ENCODE results near the gene ME3.

The ME3 gene

DNA sequence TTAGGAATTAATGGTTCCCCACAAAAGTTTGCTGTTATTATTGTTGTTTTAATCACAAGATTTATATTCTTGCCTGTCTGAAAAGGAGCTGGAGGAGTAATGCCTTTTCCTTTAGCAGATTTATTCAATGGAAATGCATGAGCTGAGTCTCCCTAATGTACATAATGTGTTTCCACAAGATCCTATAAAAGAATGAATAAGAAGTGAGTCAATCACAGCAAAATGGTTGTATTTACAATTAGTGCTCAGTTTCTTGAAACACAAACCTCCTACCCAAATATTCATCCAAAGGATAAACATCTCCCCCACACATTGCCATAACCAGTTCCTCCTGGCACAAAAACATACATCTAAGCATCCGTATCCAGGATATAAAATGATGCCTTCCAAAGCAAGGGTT is 33.3 kb downstream of the ME3 start:
- no peak overlapping the region for H3K27ac Mint-ChIP-seq
- no peak overlapping the region for H3K4me3 Mint-ChIP-seq
- H3K27me3 Mint-ChIP-seq (ENCODE audit: low read depth, poor library complexity): no peaks in the 10 kb centered on the region
- peaks cover 22% of the 10 kb centered on the region for H3K4me1 Mint-ChIP-seq
- DNase-seq: no peak
- H3K36me3 Mint-ChIP-seq (ENCODE audit: low read depth): no peaks in the 10 kb centered on the region
- TF ChIP-seq, protein P1, sequence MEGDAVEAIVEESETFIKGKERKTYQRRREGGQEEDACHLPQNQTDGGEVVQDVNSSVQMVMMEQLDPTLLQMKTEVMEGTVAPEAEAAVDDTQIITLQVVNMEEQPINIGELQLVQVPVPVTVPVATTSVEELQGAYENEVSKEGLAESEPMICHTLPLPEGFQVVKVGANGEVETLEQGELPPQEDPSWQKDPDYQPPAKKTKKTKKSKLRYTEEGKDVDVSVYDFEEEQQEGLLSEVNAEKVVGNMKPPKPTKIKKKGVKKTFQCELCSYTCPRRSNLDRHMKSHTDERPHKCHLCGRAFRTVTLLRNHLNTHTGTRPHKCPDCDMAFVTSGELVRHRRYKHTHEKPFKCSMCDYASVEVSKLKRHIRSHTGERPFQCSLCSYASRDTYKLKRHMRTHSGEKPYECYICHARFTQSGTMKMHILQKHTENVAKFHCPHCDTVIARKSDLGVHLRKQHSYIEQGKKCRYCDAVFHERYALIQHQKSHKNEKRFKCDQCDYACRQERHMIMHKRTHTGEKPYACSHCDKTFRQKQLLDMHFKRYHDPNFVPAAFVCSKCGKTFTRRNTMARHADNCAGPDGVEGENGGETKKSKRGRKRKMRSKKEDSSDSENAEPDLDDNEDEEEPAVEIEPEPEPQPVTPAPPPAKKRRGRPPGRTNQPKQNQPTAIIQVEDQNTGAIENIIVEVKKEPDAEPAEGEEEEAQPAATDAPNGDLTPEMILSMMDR (IDR thresholded peaks at IDR 0.05): no peak
- H3K9me3 Mint-ChIP-seq: peaks cover 2% of the 10 kb centered on the region

- H3K4me1 Mint-ChIP-seq: peaks cover 22% of the 10 kb centered on the region
- TF ChIP-seq, protein P1 (IDR thresholded peaks at IDR 0.05): no peak
- no peak overlapping the region for H3K4me3 Mint-ChIP-seq
- no peak overlapping the region for H3K27ac Mint-ChIP-seq
- H3K9me3 Mint-ChIP-seq: no peaks in the 10 kb centered on the region
- H3K36me3 Mint-ChIP-seq (ENCODE audit: low read depth): no peaks in the 10 kb centered on the region
- DNase-seq: no peak
- no peaks in the 10 kb centered on the region for H3K27me3 Mint-ChIP-seq (ENCODE audit: low read depth, poor library complexity)
Measured at GRCh38 chr11:86638673-86639072, 33.7 kb downstream of the ME3 start.

DNA sequence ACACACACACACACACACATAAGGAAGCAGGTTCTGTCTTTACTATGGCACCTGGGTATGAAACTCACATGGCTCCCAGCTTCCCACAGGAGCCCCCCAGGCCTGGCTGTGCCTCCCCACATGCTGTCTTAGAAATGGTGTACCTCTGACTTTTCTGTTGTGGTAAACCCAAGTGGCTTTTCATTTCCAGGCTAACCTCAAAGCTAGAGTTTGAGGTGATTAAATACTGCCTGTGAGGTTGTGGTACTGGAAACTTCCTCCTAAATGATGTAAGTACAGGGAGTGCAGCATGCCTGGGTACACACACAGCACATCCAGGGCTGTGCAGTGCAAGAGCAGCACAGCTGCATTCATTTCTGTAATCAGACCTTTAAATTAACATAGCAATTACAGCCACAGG is 34.4 kb downstream of the ME3 start:
- H3K9me3 Mint-ChIP-seq: no peaks in the 10 kb centered on the region
- TF ChIP-seq, protein P1 (IDR thresholded peaks at IDR 0.05): no peak
- peaks cover 22% of the 10 kb centered on the region for H3K4me1 Mint-ChIP-seq
- no peaks in the 10 kb centered on the region for H3K36me3 Mint-ChIP-seq (ENCODE audit: low read depth)
- H3K27me3 Mint-ChIP-seq (ENCODE audit: low read depth, poor library complexity): no peaks in the 10 kb centered on the region
- no peak for DNase-seq
- no peak overlapping the region for H3K27ac Mint-ChIP-seq
- H3K4me3 Mint-ChIP-seq: no peak overlapping the region

DNA sequence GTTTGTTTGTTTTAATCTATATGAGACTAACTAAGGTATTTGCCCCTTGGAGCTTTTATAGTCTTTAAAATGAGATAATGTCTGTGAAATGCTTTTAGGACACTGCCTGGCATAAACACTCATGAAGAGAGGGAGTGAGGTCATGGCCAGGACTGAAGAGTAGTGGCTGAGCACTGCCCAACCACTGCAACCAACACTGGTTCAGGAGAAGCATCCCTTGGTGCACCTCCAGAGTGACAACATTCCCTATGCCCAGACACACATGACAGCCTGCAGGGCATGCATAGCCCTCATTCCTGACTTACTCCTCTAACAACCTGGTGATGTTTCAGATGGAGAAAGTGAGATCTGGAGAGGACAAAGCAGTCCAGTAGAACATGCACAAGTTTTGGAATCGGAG is 36.1 kb downstream of the ME3 start:
- peaks cover 3% of the 10 kb centered on the region for H3K27me3 Mint-ChIP-seq (ENCODE audit: low read depth, poor library complexity)
- no peak for DNase-seq
- H3K9me3 Mint-ChIP-seq: no peaks in the 10 kb centered on the region
- H3K4me3 Mint-ChIP-seq: no peak overlapping the region
- no peaks in the 10 kb centered on the region for H3K36me3 Mint-ChIP-seq (ENCODE audit: low read depth)
- H3K4me1 Mint-ChIP-seq: peaks cover 22% of the 10 kb centered on the region
- no peak overlapping the region for H3K27ac Mint-ChIP-seq
- TF ChIP-seq, protein P1 (IDR thresholded peaks at IDR 0.05): no peak

GRCh38 chr11:86632499-86633269 is 39.7 kb downstream of the ME3 start:
- peaks cover 30% of the 10 kb centered on the region for H3K4me1 Mint-ChIP-seq
- H3K27me3 Mint-ChIP-seq (ENCODE audit: low read depth, poor library complexity): peaks cover 7% of the 10 kb centered on the region
- H3K36me3 Mint-ChIP-seq (ENCODE audit: low read depth): no peaks in the 10 kb centered on the region
- no peaks in the 10 kb centered on the region for H3K9me3 Mint-ChIP-seq
- DNase-seq: no peak
- H3K4me3 Mint-ChIP-seq: no peak overlapping the region
- TF ChIP-seq, protein P1 (IDR thresholded peaks at IDR 0.05): no peak
- no peak overlapping the region for H3K27ac Mint-ChIP-seq
